ENCODE results near the gene GDI1. TPM values are rescaled to one million over a fixed set of nuclear protein-coding genes. Genes with fewer than 3 reads are reported as not detected.

GDI1 gene
- total RNA-seq, 3 donors from 2014 or later, result 94.0 to 105 (median 97.3) TPM

- no peak overlapping the region for H3K4me3 ChIP-seq
Measured at GRCh38 chrX:154432210-154432609, 4.7 kb upstream of the GDI1 start.

DNA sequence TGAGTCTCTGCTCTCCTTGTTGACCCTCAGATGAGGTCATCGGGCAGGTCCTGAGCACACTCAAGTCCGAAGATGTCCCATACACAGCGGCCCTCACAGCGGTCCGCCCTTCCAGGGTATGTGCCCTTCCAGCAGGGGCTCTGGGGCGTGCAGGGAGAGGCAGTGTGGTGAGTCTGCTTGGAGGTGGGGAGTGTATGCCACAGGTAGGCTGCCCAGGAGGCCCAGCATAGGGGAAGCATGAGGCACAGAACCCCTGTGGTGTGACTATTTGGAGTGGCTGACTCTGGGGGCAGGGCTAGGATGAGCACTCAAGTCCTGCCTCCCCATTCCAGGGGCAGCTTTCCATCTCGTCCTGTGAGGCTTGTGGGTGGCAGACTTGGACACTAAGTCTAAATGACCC is 3.3 kb upstream of the GDI1 start:
- H3K9me3 ChIP-seq, result no peaks in the 10 kb centered on the region
- no peak for DNase-seq (ENCODE audit: low spot score in 2 of 2)
- peaks cover 0 to 38% of the 10 kb centered on the region in 2 donors for H3K27me3 ChIP-seq
- no peaks in the 10 kb centered on the region for H3K4me1 ChIP-seq
- no peaks in the 10 kb centered on the region for H3K36me3 ChIP-seq
- intact Hi-C loops (cut with DNase I; ENCODE audit: low total_unique reads), result no loop called here
- H3K4me3 ChIP-seq, result no peak overlapping the region
- no peak overlapping the region for H3K27ac ChIP-seq
- TF ChIP-seq CTCF (IDR thresholded peaks at IDR 0.05) (no peak), POLR2AphosphoS5 (IDR thresholded peaks at IDR 0.05) (no peak), POLR2A (IDR thresholded peaks at IDR 0.05) (no peak)

More at GRCh38 chrX:154432210-154432609, 4.7 kb upstream of the GDI1 start:
- H3K4me1 ChIP-seq, result no peaks in the 10 kb centered on the region
- TF ChIP-seq POLR2AphosphoS5 (IDR thresholded peaks at IDR 0.05) (no peak), POLR2A (IDR thresholded peaks at IDR 0.05) (no peak), CTCF (IDR thresholded peaks at IDR 0.05) (no peak)
- no peaks in the 10 kb centered on the region for H3K36me3 ChIP-seq
- peaks cover 0 to 36% of the 10 kb centered on the region in 2 donors for H3K27me3 ChIP-seq
- no peak for DNase-seq (ENCODE audit: low spot score in 2 of 2)
- H3K9me3 ChIP-seq, result no peaks in the 10 kb centered on the region
- intact Hi-C loops (cut with DNase I; ENCODE audit: low total_unique reads), result no loop called here
- peak overlapping the region in 1 of 2 donors; percentile 58 for H3K27ac ChIP-seq

GRCh38 chrX:154434394-154435168 is 2.4 kb upstream of the GDI1 start:
- Histone ChIP-seq H3K36me3 (no peaks in the 10 kb centered on the region), H3K4me3 (no peak overlapping the region), H3K9me3 (no peaks in the 10 kb centered on the region), H3K27me3 (peaks cover 0 to 38% of the 10 kb centered on the region in 2 donors), H3K4me1 (no peaks in the 10 kb centered on the region), H3K27ac (no peak overlapping the region)
- TF ChIP-seq POLR2AphosphoS5 (IDR thresholded peaks at IDR 0.05) (no peak), CTCF (IDR thresholded peaks at IDR 0.05) (no peak), POLR2A (IDR thresholded peaks at IDR 0.05) (no peak)
- no peak for DNase-seq (ENCODE audit: low spot score in 2 of 2)
- intact Hi-C loops (cut with DNase I; ENCODE audit: low total_unique reads), result no loop called here

- intact Hi-C loops (cut with DNase I; ENCODE audit: low total_unique reads), result no loop called here
- Histone ChIP-seq H3K9me3 (no peaks in the 10 kb centered on the region), H3K4me1 (no peaks in the 10 kb centered on the region), H3K36me3 (no peaks in the 10 kb centered on the region), H3K27ac (no peak overlapping the region), H3K27me3 (peaks cover 0 to 39% of the 10 kb centered on the region in 2 donors), H3K4me3 (no peak overlapping the region)
- no peak for DNase-seq (ENCODE audit: low spot score in 2 of 2)
- TF ChIP-seq POLR2A (IDR thresholded peaks at IDR 0.05) (no peak), CTCF (IDR thresholded peaks at IDR 0.05) (no peak), POLR2AphosphoS5 (IDR thresholded peaks at IDR 0.05) (no peak)
Measured at GRCh38 chrX:154435171-154435733, 1.7 kb upstream of the GDI1 start.

- no peaks in the 10 kb centered on the region for H3K9me3 ChIP-seq
- DNase-seq (ENCODE audit: low spot score in 2 of 2), result no peak
- TF ChIP-seq CTCF (IDR thresholded peaks at IDR 0.05) (no peak), POLR2A (IDR thresholded peaks at IDR 0.05) (no peak), POLR2AphosphoS5 (IDR thresholded peaks at IDR 0.05) (no peak)
- H3K27me3 ChIP-seq, result peaks cover 0 to 49% of the 10 kb centered on the region in 2 donors
- no peaks in the 10 kb centered on the region for H3K36me3 ChIP-seq
- H3K4me1 ChIP-seq, result no peaks in the 10 kb centered on the region
- intact Hi-C loops (cut with DNase I; ENCODE audit: low total_unique reads), result loop anchor here (1.0 kb wide), 1 partner anchor 17 kb away; no protein-coding TSS in a partner anchor
- H3K27ac ChIP-seq, result peak overlapping the region; percentile 84 to 96
- peak overlapping the region; percentile 63 to 89 (median 70) for H3K4me3 ChIP-seq
Measured at GRCh38 chrX:154436374-154436982, 476 bp upstream of the GDI1 start.

All from breast epithelium (tissue), 4 donors.